Thyroid gland (tissue), 4 donors: ENCODE data around the gene RHOBTB1. TPM values are rescaled to one million over a fixed set of nuclear protein-coding genes. Genes with fewer than 3 reads are reported as not detected.

ENCODE experiments used
- DNase-seq, 2 donors: peaks; one replicate each; pipeline ENCODE4 v3.0.0-alpha.2; 2019
- H3K27ac ChIP-seq, 3 donors: fragments of 200-600 bp; sonication (generic); 1 replicate in 2 of 3; 2 replicates in 1 of 3; pipeline ENCODE4 v1.5.1; 2016 to 2019; ENCODE audit warnings: mild to moderate bottlenecking in 1 of 3, moderate library complexity in 1 of 3
- H3K27me3 ChIP-seq: fragments of 200-600 bp; sonication (generic); one replicate; pipeline ENCODE4 v1.5.1; 2019
- H3K36me3 ChIP-seq, 2 donors: fragments of 200-600 bp; sonication (generic); one replicate each; pipeline ENCODE4 v1.5.1; 2016 to 2019
- H3K4me1 ChIP-seq, 2 donors: fragments of 200-600 bp; sonication (generic); one replicate each; pipeline ENCODE4 v1.5.1; 2017 to 2019
- H3K4me3 ChIP-seq, 3 donors: fragments of 200-600 bp; sonication (generic); replicated peaks in 1 of 3; 1 replicate in 2 of 3; 2 replicates in 1 of 3; pipeline ENCODE4 v1.5.1; 2016; ENCODE audit warnings: mild to moderate bottlenecking in 1 of 3
- H3K9me3 ChIP-seq: fragments of 200-600 bp; sonication (generic); one replicate; pipeline ENCODE4 v1.5.1; 2017
- CTCF ChIP-seq, 6 experiments: fragments of 200-600 bp in 3 of 6; fragments of 450-650 bp in 3 of 6; sonication (generic) in 3 of 6; IDR thresholded peaks; one replicate each; pipeline ENCODE4 v1.5.1; 2016 to 2019; ENCODE audit warnings: antibody characterized with exemption in 6 of 6, mild to moderate bottlenecking in 2 of 6, inconsistent platforms in 1 of 6, moderate library complexity in 1 of 6
- POLR2A ChIP-seq, 2 donors: fragments of 450-650 bp; IDR thresholded peaks; one replicate each; pipeline ENCODE4 v1.6.1; 2017; ENCODE audit warnings: antibody characterized with exemption in 2 of 2, mild to moderate bottlenecking in 2 of 2, moderate library complexity in 1 of 2
- WGBS, 2 donors: methylation state at CpG; one replicate each; pipeline ENCODE4 v1.1.5; 2017; 5-methylcytosine and 5-hydroxymethylcytosine counted together
- intact Hi-C: fragments of 100-400 bp; cut with DNase I; formaldehyde crosslinking; loops from one replicate; pipeline ENCODE4 v1.15.1; 2023
- total RNA-seq, 4 donors: library from RNA; depleted of rRNA; stranded (reverse); fragments of >200 nt; gene quantifications; one replicate each; pipeline ENCODE4 v1.2.3, GENCODE V29; 2016

RHOBTB1 gene
- total RNA-seq, 4 donors from 2014 or later = 6.8 to 10.5 (median 9.1) TPM

GRCh38 chr10:60905580-60905979 lies 38.4 kb downstream of the RHOBTB1 start:
- H3K27me3 ChIP-seq = no peaks in the 10 kb centered on the region
- peak overlapping the region in 2 of 3 donors; percentile 64 to 76 for H3K27ac ChIP-seq
- H3K36me3 ChIP-seq = no peaks in the 10 kb centered on the region
- peak; percentile 90 to 94 for DNase-seq
- peaks cover 22 to 28% of the 10 kb centered on the region in 2 donors for H3K4me1 ChIP-seq
- TF ChIP-seq POLR2A (IDR thresholded peaks at IDR 0.05) = no peak
- no peak for TF ChIP-seq CTCF (IDR thresholded peaks at IDR 0.05)
- no peak overlapping the region for H3K4me3 ChIP-seq
- H3K9me3 ChIP-seq = no peaks in the 10 kb centered on the region
- intact Hi-C loops = no loop called here
- WGBS, 2 donors = 14 to 17% methylated on average over 4 of the region's 4 CpGs

GRCh38 chr10:60903096-60903495 lies 40.9 kb downstream of the RHOBTB1 start:
- Histone ChIP-seq H3K27me3 (no peaks in the 10 kb centered on the region), H3K27ac (no peak overlapping the region), H3K4me3 (no peak overlapping the region), H3K4me1 (peaks cover 14 to 19% of the 10 kb centered on the region in 2 donors), H3K9me3 (no peaks in the 10 kb centered on the region), H3K36me3 (no peaks in the 10 kb centered on the region)
- DNase-seq = no peak
- WGBS, 2 donors = 93 to 95% methylated on average over 3 of the region's 3 CpGs
- intact Hi-C loops = no loop called here
- TF ChIP-seq CTCF (IDR thresholded peaks at IDR 0.05) (no peak), POLR2A (IDR thresholded peaks at IDR 0.05) (no peak)

GRCh38 chr10:60901561-60902235 lies 42.3 kb downstream of the RHOBTB1 start:
- intact Hi-C loops = no loop called here
- DNase-seq = peak; percentile 40 to 50
- Histone ChIP-seq H3K27ac (no peak overlapping the region), H3K27me3 (no peaks in the 10 kb centered on the region), H3K36me3 (no peaks in the 10 kb centered on the region), H3K4me1 (peaks cover 14 to 16% of the 10 kb centered on the region in 2 donors), H3K4me3 (no peak overlapping the region), H3K9me3 (no peaks in the 10 kb centered on the region)
- WGBS, 2 donors = 89 to 91% methylated on average over 6 of the region's 6 CpGs
- TF ChIP-seq POLR2A (IDR thresholded peaks at IDR 0.05) = no peak
- no peak for TF ChIP-seq CTCF (IDR thresholded peaks at IDR 0.05)

- no peak for DNase-seq
- 85 to 97% methylated on average over 7 of the region's 7 CpGs for WGBS, 2 donors
- intact Hi-C loops = loop anchor here (10.0 kb wide), 1 partner anchor 46 kb away; the partner anchor contains the start of gene RHOBTB1
- Histone ChIP-seq H3K4me3 (no peak overlapping the region), H3K4me1 (no peaks in the 10 kb centered on the region), H3K9me3 (no peaks in the 10 kb centered on the region), H3K27ac (no peak overlapping the region), H3K36me3 (no peaks in the 10 kb centered on the region), H3K27me3 (no peaks in the 10 kb centered on the region)
- TF ChIP-seq CTCF (IDR thresholded peaks at IDR 0.05) (no peak), POLR2A (IDR thresholded peaks at IDR 0.05) (no peak)
These were observed 44.7 kb downstream of the RHOBTB1 start for GRCh38 chr10:60899266-60899665.

GRCh38 chr10:60898321-60898720 lies 45.7 kb downstream of the RHOBTB1 start:
- Histone ChIP-seq H3K36me3 (no peaks in the 10 kb centered on the region), H3K4me1 (no peaks in the 10 kb centered on the region), H3K9me3 (no peaks in the 10 kb centered on the region), H3K27me3 (no peaks in the 10 kb centered on the region), H3K4me3 (no peak overlapping the region), H3K27ac (no peak overlapping the region)
- 76 to 93% methylated on average over 5 of the region's 5 CpGs for WGBS, 2 donors
- TF ChIP-seq CTCF (IDR thresholded peaks at IDR 0.05) (no peak), POLR2A (IDR thresholded peaks at IDR 0.05) (no peak)
- intact Hi-C loops = loop anchor here (10.0 kb wide), 1 partner anchor 46 kb away; the partner anchor contains the start of gene RHOBTB1
- DNase-seq = no peak
